Ishikawa (cell line): Measurements from ENCODE around the gene HTD2.

Source experiments
- CEBPB ChIP-seq: IDR thresholded peaks from 2 replicates; pipeline ENCODE4 v1.6.1; 2012
- TCF12 ChIP-seq: IDR thresholded peaks from 2 replicates; pipeline ENCODE4 v1.6.1; 2012; ENCODE audit warnings: low read depth

DNA sequence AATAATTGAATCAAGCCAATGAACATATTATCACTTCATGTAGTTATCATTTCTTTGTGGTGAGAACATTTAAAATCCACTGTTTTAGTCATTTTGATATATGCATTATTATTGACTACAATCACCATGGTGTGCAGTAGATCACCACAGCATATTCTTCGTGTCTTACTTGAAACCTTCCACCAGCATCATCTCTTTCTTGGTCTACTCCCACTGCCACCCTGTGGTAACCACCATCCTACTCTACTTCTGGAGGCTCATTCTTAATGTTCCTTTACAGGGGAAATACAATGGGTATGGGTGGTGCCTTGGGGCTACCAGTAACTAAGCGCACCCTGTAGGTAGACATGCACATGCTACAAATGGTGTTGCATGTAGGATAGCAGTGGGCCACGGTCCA, 51.8 kb downstream of the HTD2 start:
- no peak for TF ChIP-seq TCF12
- TF ChIP-seq CEBPB, result no peak
